ENCODE results near the gene NLRP1. TPM values are rescaled to one million over a fixed set of nuclear protein-coding genes. Genes with fewer than 3 reads are reported as not detected.
A peak's percentile ranks its signal among the peaks of the same experiment; 100 is the strongest.

The NLRP1 gene
- total and polyA plus RNA-seq, 2 of the 13 experiments (the other 11 are each of a cell fraction or from before 2014, with no cell fraction given): 3.4 to 3.7 TPM

GRCh38 chr17:5486206-5487124 is 97.8 kb downstream of the NLRP1 start, which contains the start of gene MIS12 (continued):
- peak; percentile 86 for TF ChIP-seq HIVEP1 (CRISPR knock-in tag; IDR thresholded peaks at IDR 0.05)
- peak; percentile 80 for TF ChIP-seq HDAC1 (CRISPR knock-in tag; IDR thresholded peaks at IDR 0.05)
- peak; percentile 54 for TF ChIP-seq YY1 (IDR thresholded peaks at IDR 0.05; ENCODE audit: insufficient read depth, insufficient replicate concordance, low read depth, low read length)
- no peak for TF ChIP-seq DPF2 (CRISPR knock-in tag; IDR thresholded peaks at IDR 0.05; ENCODE audit: borderline replicate concordance, low read depth)
- TF ChIP-seq HMGXB3 (CRISPR knock-in tag; IDR thresholded peaks at IDR 0.05; ENCODE audit: borderline replicate concordance): peak; percentile 97
- TF ChIP-seq ZUFSP (CRISPR knock-in tag; IDR thresholded peaks at IDR 0.05; ENCODE audit: borderline replicate concordance): no peak
- peak; percentile 80 for TF ChIP-seq ETV5 (CRISPR knock-in tag; IDR thresholded peaks at IDR 0.05; ENCODE audit: borderline replicate concordance)
- TF ChIP-seq RNF2 (conservative IDR thresholded peaks at IDR 0.05; ENCODE audit: low read depth): peak; percentile 98
- peak; percentile 96 for TF ChIP-seq GATAD1 (CRISPR knock-in tag; IDR thresholded peaks at IDR 0.05)
- peak; percentile 52 for TF ChIP-seq TEAD3 (CRISPR knock-in tag; optimal IDR thresholded peaks at IDR 0.05; ENCODE audit: borderline replicate concordance)
- peak; percentile 64 for TF ChIP-seq MED8 (CRISPR knock-in tag; IDR thresholded peaks at IDR 0.05; ENCODE audit: insufficient replicate concordance)
- peak; percentile 93 for TF ChIP-seq RBFOX2 (IDR thresholded peaks at IDR 0.05; ENCODE audit: low read depth, low read length)
- TF ChIP-seq THAP9 (CRISPR knock-in tag; IDR thresholded peaks at IDR 0.05; ENCODE audit: borderline replicate concordance): peak; percentile 77; the same call in 1 of the 2 replicates
- no peak; the same call in 1 of the 2 replicates for TF ChIP-seq ZKSCAN1 (IDR thresholded peaks at IDR 0.05; ENCODE audit: low read length)
- TF ChIP-seq ZNF678 (CRISPR knock-in tag; IDR thresholded peaks at IDR 0.05): 0 out of 2 replicates have a peak, but pooled peaks have one; percentile 26
- no peak; the same call in 1 of the 2 replicates for TF ChIP-seq ZBTB44 (CRISPR knock-in tag; IDR thresholded peaks at IDR 0.05)

All from HepG2 (cell line).